HuH-7.5 (cell line): ENCODE results near the gene PRR14.
A peak's percentile ranks its signal among the peaks of the same experiment; 100 is the strongest.

Source experiments
- DNase-seq: peaks from one replicate; pipeline ENCODE4 v3.0.0; 2011; ENCODE audit warnings: low spot score

The PRR14 gene

GRCh38 chr16:30650369-30651123 lies at the start of gene PRR14:
Gene PRR14 (plus strand): TSS chr16:30650960. CDS start chr16:30651646, 686 bp downstream.
- DNase-seq: peak; percentile 95

- no peak for DNase-seq
Observed at GRCh38 chr16:30601966-30602365, 48.8 kb upstream of the PRR14 start.

- DNase-seq: no peak
Observed at GRCh38 chr16:30602616-30603277, 48.0 kb upstream of the PRR14 start.

GRCh38 chr16:30603945-30604315 lies 46.8 kb upstream of the PRR14 start:
- no peak for DNase-seq

- DNase-seq: no peak
Observed at GRCh38 chr16:30604316-30604947, 46.3 kb upstream of the PRR14 start.

GRCh38 chr16:30605158-30605557 lies 45.6 kb upstream of the PRR14 start:
- DNase-seq: no peak

GRCh38 chr16:30606004-30606403 lies 44.8 kb upstream of the PRR14 start:
- no peak for DNase-seq

GRCh38 chr16:30609002-30609925 lies 41.5 kb upstream of the PRR14 start:
- peak; percentile 49 for DNase-seq

- DNase-seq: peak; percentile 89
Observed at GRCh38 chr16:30609926-30610839, 40.6 kb upstream of the PRR14 start, which contains the start of gene ZNF689. Gene ZNF689 (minus strand): TSS chr16:30610389. CDS start chr16:30610041, 348 bp downstream.

- peak; percentile 59 for DNase-seq
Observed at GRCh38 chr16:30615358-30616091, 35.2 kb upstream of the PRR14 start.

- no peak for DNase-seq
Observed at GRCh38 chr16:30619202-30619601, 31.6 kb upstream of the PRR14 start.

GRCh38 chr16:30619638-30620037 lies 31.1 kb upstream of the PRR14 start:
- DNase-seq: no peak

GRCh38 chr16:30620169-30620568 lies 30.6 kb upstream of the PRR14 start:
- no peak for DNase-seq

- no peak for DNase-seq
Observed at GRCh38 chr16:30621765-30622164, 29.0 kb upstream of the PRR14 start.

- no peak for DNase-seq
Observed at GRCh38 chr16:30622455-30623032, 28.2 kb upstream of the PRR14 start.

GRCh38 chr16:30623536-30624283 lies 27.1 kb upstream of the PRR14 start:
- DNase-seq: no peak

GRCh38 chr16:30626236-30626635 lies 24.5 kb upstream of the PRR14 start:
- no peak for DNase-seq

GRCh38 chr16:30628628-30629540 lies 21.9 kb upstream of the PRR14 start:
- peak; percentile 47 for DNase-seq
